Choroid plexus epithelial cell (primary cell): ENCODE measurements around the gene CHTF8.
A peak's percentile ranks its signal among the peaks of the same experiment; 100 is the strongest.

ENCODE experiments used
- DNase-seq: peaks from one replicate; pipeline ENCODE4 v3.0.0-alpha.2; 2010; ENCODE audit warnings: low read depth
- H3K4me3 ChIP-seq: 2 replicates; pipeline ENCODE4 v1.5.1; 2011; ENCODE audit warnings: low read depth, mild to moderate bottlenecking, control low read depth, low read length, moderate library complexity
- CTCF ChIP-seq: conservative IDR thresholded peaks from 2 replicates; pipeline ENCODE4 v1.5.1; 2011; ENCODE audit warnings: low read depth, mild to moderate bottlenecking, control low read depth, inconsistent platforms, low read length, moderate library complexity

Gene CHTF8

GRCh38 chr16:69089091-69089910 is 43.1 kb downstream of the CHTF8 start:
- DNase-seq: peak; percentile 41
- TF ChIP-seq CTCF: no peak
- no peak overlapping the region for H3K4me3 ChIP-seq

GRCh38 chr16:69088684-69089083 is 43.7 kb downstream of the CHTF8 start:
- TF ChIP-seq CTCF: no peak
- no peak overlapping the region for H3K4me3 ChIP-seq
- no peak for DNase-seq

- TF ChIP-seq CTCF: no peak
- no peak overlapping the region for H3K4me3 ChIP-seq
- no peak for DNase-seq
Observed at GRCh38 chr16:69087161-69087581, 45.2 kb downstream of the CHTF8 start.

- no peak for DNase-seq
- no peak overlapping the region for H3K4me3 ChIP-seq
- TF ChIP-seq CTCF: no peak
Observed at GRCh38 chr16:69085032-69085695, 47.2 kb downstream of the CHTF8 start.

- no peak for TF ChIP-seq CTCF
- H3K4me3 ChIP-seq: no peak overlapping the region
- DNase-seq: peak; percentile 58
Observed at GRCh38 chr16:69084289-69084688, 48.1 kb downstream of the CHTF8 start.

- H3K4me3 ChIP-seq: no peak overlapping the region
- no peak for TF ChIP-seq CTCF
- no peak for DNase-seq
Observed at GRCh38 chr16:69083306-69083941, 49.0 kb downstream of the CHTF8 start.

- no peak for DNase-seq
- no peak overlapping the region for H3K4me3 ChIP-seq
- no peak for TF ChIP-seq CTCF
Observed at GRCh38 chr16:69079697-69080096, 52.7 kb downstream of the CHTF8 start.
